Activated CD4-positive, alpha-beta T cell treated with anti-CD3 and anti-CD28 coated beads, Interleukin-2, amount 50 U/mL, for 16 hours (primary cell): ENCODE data around the gene FOXL1.

ENCODE experiments used
- DNase-seq: peaks from one replicate; pipeline ENCODE4 v3.0.0-alpha.2; 2020

FOXL1 gene

DNA sequence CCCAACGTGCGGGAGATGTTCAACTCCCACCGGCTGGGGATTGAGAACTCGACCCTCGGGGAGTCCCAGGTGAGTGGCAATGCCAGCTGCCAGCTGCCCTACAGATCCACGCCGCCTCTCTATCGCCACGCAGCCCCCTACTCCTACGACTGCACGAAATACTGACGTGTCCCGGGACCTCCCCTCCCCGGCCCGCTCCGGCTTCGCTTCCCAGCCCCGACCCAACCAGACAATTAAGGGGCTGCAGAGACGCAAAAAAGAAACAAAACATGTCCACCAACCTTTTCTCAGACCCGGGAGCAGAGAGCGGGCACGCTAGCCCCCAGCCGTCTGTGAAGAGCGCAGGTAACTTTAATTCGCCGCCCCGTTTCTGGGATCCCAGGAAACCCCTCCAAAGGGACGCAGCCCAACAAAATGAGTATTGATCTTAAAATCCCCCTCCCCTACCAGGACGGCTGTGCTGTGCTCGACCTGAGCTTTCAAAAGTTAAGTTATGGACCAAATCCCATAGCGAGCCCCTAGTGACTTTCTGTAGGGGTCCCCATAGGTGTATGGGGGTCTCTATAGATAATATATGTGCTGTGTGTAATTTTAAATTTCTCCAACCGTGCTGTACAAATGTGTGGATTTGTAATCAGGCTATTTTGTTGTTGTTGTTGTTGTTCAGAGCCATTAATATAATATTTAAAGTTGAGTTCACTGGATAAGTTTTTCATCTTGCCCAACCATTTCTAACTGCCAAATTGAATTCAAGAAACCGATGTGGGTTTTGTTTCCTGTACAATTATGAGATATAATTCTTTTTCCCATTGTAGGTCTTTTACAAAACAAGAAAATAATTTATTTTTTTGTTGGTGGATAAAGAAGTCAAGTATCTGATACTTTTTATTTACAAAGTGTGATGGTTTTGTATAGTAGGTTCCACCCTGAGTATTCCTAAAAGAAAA is 9.4 kb upstream of the FOXL1 start:
- no peak for DNase-seq

DNA sequence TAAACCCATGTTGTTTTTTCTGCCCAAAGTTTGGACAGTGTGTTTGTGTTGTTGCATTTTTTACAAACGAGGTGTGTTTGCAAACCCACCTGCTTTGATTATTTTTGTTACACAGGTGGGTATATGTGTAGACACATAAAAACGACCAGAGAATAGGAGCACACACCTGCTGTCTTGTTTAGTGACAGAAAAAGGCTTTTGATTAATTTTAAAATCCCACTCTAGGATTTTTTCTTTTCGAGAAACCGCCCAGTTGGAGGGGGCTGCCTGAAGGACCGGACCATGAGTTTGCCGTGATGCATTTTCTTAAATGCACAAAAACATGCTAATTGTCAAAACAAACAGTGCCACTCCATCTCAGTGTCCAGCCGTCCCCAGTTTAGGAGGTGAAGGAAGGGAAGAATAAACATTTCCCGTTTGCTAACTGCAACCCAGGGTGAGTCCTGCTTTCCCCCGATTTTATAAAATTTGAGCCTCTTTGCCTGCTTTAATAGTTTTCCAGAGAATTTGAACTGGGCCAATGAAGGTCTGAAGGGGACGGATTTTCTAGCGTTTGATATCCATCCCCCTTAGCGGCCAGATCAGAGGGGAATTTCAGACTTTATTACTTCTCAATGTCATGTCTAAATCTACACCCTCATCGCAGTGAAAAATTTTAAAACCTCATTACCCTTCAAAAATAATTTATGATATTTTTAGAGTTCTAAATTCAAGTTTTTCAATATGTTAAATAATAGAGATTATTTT is 8.5 kb upstream of the FOXL1 start:
- no peak for DNase-seq

DNA sequence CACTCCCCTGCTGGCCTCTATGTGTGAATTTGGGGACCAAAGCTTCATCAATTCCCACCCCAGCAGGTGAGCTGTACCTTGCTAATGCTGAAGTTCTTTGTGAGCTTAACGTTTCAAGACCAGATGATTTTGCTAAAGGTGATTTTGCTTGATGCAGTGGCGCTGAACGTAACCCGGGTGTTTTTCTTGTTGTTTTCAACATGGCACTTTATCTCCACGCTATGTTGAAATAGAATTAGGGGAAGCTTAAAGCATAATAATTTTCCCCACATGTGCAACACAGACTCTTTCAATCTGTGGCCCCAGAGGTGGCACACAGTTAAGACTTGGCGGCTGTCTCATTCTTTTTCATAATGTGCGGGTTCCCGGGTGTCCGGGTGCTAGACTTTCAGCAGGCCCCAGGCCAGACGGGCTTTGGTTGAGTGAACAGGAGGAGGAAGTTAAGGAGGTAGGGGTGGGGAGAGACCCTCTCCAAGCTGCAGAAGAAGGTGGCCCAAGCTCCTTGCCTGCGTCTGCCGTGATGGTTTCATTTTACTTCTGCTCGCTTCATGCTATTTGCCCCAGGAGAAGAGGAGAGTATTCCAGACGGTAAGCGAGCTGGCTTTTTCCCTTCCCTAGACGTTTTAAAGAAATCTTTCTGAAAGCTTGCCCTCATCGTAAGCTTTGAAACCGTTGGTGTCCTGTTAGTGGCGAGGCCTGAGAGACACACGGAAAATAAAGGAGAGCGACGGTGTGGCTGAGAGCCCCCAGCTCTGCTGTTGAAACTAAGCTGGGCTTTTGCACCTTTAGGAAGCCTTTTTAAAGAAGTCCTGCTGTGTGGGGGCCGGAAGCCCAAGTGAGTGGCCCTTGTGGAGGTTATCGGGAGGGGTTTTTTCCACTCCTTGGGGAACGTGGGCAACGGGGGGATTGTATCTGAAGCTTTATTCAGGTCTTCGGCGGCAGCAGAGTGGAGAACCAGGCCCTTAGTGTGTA is 7.5 kb upstream of the FOXL1 start:
- DNase-seq, result no peak

DNA sequence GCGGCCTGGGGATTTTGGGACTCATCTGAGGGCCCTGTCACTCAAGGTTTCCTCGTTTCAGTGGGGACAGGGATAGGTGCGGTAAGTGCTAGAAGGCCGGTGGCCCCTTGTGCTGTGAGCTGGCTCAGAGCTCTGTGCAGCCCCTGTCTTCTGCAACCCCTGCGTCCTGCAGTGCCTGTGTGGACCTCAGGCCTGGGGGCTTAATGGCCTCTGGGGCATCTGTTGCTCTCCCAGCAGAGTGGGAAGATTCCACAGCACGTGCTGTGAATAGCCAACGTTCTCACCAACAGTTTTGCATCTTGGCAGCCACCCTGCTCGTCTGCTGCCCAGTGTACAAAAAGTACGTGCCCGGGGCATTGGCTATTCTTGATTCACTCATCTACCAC is 6.8 kb upstream of the FOXL1 start:
- no peak for DNase-seq

DNA sequence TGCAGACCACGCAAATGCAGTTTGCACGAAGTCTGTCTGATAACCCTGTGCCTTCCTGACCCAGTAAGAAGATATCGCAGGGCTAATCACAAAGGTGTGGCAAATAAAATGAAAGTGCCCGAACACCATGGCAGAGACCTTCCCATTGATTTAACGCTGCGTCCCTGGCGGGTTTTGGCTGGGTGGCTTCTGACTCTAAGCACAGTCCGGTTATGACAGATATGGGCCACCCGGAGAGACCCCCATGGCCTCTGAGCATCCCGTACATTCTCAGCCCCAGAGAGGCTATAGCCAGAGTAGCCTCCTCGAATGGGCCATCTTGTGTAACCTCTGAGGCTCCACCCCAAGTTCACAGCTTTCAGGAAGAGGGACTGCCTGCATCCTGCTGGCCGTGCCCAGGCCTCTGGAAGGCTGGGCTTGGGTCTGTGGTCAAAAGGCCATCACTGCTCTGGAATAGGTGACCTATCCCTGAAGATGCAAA is 6.3 kb upstream of the FOXL1 start:
- no peak for DNase-seq

DNA sequence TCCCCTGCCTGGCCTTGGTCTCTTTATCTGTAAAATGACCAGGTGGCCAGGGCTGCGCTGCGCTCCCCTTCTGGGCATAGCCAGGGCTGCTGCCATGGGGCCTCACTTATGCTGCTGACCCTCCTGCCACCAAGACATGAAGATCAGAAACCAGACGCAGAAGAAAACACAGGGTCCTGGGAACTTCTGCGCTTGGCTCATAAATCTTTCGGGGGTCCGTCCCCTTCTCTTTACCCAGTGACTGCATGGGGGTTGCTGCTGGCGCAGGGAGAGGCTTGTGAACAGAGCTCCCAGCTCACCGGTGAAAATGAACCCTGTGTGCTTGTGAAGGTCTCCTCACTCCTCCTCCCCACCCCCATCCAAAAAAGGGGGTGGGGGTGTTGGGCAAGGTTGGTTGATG is 5.7 kb upstream of the FOXL1 start:
- DNase-seq, result no peak

DNA sequence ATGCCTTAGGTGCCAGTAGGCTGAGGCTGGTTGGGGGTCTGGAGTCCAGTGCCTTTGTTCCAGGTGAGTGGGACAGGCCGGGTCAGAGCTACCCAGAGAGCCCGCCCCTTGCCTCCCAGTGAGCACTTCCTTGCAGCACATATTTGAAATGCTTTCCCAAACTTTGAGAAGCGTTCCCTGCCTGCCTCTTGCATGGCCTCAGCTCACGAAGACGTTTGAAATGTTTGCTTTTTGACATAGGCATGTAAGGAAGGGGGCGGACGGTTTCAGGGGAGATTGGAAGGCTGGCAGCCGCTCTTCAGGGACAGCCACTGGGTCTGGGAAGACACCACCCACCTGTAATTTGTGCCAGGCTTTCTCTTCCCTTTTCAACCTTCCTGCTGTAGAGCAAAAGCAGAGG is 5.1 kb upstream of the FOXL1 start:
- DNase-seq, result no peak

DNA sequence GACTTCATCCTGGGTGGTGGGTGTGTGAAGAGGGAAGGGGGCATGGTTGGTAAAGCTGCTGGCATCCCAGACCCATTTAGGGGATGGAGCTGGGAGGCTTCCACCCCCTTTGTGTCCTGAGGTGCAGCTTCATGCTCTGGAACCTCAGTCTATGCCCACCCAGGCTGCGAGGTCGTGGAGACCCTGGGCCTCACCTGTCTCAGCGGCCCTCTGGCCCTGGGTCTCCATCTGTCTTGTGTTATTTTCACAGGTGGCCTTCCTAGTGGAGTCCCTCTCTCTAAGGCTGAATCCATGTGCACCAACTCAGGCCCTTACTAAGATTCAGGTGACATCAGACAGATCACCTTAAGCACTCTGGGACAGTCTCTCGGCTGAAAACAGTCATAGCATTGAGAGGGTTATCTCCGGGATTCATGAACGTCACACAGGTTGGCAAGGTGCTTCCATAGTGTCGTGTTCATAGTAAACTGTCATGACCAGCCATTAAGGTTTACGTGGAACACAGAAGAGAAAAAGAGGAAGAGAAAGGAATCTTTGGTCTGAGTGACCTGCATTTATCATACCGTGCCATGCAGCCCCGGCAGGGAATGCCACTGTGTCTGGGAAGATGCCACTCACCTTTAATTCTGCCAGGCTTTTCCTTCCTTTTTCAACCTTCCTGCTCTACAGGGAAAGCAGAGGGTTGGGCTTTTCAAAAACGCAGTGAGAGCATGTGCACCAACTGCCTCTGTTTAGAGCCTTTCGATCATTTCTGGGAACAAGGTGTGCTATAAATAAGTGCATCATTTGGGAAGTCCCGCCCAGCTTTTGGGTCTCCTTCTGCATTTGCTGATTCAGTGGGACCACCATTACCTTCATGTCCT is 4.5 kb upstream of the FOXL1 start:
- DNase-seq, result no peak

DNA sequence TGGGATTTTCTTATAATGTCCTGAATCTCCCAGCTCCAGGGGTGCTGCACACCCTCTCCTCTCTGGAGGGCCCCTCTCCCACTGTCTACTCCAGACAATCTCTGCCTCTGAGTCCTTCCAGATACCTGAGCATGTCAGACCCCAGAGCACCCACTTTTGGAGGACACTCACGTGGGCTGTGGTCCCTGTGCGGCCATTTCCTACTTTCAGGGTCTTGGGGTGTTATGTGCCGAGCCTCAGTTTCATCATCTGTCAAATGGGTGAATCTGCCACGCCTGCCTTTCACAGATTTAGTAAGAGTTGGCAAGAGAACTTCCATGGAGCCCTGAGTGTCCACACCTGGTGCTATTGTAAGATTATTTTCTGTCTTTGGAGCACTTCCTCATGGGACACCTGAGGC is 3.7 kb upstream of the FOXL1 start:
- DNase-seq, result no peak

DNA sequence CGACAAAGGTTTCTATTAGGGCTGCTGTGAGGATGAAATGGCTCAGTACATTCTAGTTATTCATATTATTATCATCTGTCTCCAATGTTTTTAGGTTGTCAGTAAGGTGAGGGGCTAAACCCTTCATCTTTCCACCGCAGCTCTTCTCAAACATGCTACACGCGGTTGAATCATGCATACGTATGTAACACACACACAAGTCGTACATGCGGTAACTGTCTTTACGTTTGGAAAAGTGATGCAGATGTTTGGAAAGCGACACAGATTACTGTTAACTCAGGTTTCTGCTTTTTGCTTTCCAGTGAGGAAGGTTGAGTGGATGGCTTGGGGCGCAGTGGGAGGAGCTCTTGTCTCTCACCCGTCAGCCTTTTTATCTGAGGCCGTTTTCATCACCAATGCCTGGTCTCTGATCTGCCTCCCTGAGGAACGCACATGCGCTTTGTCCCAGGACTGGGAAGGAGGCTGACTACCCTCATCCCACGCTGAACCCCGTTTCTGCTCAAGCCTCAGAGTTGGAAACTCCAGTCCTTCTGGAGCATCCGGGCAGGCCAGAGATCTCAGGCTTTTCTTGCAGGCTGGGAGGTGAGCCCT is 3.2 kb upstream of the FOXL1 start:
- no peak for DNase-seq

DNA sequence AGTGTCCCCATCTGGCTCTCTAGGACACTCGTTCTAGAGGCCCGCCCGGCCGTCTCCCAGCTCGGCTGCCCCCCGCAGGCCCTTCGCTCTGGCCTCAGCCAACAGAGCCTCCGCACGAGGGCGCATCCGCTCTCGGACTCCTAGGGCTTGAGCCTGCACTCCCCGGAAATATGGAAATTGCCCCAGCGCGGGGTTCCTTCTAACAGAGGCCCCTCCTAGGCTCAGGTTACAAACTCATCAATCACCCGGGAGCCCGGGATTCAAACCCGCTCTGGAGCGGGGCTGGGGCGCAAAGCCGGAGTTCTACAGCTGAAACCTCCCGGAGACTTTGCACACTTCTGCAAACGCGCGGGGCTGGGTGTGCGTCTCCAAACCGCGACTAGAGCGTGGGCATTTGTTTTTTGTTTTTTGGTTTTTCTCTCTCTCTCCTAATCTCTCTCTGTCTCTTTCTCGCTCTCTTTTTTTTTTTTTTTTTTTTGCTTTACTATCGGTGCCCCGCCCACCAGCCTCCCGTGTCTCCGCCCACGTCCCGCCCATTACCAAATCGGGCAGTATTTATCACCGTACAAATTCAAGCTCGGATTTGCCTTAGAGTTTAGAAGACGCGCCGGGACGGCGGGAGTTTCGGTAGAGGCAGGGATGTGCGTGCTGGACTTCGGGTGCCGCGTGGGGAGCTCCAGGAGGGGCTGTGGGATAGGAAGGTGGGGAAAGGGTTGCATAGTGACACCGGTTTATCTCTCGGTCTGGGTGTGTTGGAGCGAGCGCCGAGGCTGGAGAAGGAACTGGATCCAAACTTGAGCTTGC is 2.4 kb upstream of the FOXL1 start:
- DNase-seq, result peak; percentile 43

DNA sequence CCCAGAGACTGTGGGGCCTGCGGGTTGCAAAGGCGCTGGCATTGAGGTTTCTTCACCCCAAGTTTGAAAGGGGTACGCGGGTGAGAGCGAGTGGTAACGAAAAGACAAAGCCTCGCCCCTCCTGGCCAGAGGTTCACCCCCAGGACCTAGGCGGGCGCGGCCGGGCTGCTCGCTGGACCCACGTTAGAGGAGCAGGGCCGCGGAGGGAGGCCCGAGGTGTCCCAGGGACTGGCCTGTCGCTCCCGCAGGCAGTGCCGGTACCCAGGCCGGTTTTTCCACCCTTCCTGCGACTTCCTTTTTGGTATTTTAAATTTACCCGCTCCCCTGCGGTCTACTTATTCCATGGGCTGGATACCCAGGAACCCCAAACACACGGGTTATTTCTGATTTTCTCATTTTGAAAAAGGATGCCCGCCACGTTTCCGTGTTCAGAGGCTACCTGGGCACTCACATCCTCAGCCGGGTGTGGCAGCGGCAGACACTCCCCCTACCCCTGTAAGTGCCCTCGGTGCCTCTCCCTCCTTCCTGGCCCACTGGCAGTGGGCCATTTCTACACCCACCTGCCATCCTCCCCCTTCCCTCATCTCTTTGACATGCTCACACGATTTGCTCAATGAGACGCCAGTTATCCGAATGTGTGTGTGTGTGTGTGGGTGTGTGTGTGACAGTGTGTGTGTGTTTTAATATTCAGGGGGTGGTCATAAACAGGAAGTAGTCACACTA is 1.6 kb upstream of the FOXL1 start:
- no peak for DNase-seq

DNA sequence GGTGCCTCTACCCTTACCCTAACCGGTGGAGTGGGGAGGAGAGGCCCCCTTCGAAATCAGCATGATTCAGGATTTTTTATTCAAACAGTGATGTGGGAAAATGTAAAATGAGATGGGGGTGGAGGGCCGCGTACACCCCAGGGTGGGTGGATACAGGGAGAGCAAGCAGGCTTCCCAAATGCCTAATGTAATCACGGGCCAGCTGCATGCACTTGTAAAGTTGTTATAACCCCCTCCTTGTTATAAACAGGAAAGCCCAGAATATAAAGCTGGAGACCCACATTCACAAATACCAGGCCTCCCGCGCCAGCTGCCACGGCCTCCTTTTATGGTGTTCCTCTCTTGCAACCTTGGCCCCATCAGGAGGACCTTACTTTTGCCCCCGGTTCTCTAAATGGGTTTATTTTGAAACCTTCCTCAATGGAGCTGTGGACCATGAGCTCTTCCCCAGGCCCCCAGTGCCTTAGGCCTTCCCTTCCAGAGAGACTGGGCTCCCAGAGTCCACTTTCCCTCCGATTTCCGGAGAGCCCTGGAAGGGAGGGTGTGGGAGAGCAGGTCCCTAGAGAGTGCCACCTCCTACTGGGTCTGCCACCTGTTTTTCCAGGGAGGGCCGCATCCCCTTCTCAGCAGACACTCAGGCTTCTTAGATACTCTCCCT is 906 bp upstream of the FOXL1 start:
- DNase-seq, result no peak

DNA sequence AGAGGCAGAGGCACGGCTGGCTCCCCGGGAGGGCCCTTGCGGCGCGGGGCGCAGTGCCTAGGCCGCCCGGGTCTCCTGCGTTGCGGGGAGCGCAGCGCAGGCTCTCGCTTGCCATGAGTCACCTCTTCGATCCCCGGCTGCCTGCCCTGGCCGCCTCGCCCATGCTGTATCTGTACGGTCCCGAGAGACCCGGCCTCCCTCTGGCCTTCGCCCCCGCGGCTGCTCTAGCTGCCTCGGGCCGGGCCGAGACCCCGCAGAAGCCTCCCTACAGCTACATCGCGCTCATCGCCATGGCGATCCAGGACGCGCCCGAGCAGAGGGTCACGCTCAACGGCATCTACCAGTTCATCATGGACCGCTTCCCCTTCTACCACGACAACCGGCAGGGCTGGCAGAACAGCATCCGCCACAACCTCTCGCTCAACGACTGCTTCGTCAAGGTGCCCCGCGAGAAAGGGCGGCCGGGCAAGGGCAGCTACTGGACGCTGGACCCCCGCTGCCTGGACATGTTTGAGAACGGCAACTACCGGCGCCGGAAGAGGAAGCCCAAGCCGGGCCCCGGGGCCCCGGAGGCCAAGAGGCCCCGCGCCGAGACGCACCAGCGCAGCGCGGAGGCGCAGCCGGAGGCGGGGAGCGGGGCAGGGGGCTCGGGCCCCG is 390 bp downstream of the FOXL1 start:
- no peak for DNase-seq

DNA sequence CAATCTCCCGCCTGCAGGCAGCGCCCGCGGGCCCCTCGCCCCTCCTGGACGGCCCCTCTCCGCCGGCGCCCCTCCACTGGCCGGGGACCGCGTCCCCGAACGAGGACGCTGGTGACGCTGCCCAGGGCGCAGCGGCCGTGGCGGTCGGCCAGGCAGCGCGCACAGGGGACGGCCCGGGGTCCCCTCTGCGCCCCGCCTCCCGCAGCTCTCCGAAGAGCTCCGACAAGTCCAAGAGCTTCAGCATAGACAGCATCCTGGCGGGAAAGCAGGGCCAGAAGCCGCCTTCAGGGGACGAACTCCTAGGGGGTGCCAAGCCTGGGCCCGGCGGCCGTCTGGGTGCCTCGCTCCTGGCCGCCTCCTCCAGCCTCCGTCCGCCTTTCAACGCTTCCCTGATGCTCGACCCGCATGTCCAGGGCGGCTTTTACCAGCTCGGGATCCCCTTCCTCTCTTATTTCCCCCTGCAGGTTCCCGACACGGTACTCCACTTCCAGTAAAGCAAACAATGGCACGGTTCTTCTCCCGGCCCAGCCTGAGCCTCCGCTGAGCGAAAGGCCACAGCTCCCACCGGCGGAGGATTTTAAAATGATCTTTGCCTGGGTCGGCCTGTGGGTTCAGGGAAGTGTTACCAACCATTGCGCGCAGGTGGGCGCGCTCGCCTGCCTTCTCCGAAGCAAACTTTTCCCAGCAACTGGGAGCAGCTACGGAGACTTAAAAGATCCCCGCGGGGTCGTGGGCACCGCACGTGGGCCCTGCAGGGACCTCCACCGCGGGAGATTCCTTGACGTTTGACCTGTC is 1.1 kb downstream of the FOXL1 start:
- no peak for DNase-seq

DNA sequence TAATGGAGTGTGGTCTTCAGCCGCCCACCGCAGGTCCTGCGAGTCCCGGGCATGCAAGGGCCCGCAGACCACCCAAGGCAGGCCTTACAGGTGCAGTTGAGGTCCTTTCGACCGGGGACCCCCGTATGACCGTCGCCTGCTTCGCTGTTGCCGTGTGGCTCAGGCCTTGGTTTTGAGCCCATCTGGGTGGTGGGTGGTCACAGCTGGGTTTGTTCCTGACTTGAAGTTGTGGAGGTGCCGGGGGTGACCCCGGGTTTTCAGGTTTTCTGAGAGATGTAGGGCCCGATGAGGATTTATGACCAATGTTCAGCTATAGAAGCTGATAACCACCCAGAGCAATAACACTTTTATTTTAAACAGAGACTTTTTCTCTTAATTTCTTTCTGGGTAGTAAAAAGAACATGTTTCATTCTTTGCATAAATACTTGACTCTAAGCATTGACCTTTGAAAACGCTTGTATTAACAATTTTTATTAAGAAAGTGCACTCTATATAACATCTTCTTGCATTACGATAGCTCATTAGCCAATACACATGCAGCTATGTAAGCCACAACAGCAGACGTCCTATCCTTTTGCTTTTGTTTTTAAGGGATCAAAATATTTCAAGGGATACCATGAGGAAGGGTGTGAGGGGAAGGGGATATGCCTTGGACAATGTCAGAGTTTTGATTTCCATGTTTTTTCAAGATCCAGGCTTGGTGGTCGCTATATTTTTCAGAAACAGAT is 1.9 kb downstream of the FOXL1 start:
- DNase-seq, result no peak

DNA sequence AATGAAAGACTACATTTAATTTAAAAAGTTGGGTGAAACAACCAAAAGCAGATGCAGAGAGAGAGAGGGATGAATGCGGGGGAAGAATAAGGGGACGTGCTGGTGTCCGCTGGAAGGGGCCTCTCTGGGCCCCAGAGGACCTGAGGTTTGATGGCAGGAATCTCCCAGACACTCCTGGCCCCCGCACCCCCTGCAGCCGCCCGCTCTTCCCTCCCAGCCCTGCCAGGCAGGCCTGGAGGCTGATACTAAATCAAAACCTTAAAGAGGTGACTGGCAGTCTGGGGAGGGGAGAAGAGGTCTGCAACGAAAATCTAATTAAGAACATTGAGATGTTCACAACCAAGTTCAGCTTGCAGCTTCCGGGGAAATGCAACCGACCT is 2.4 kb downstream of the FOXL1 start:
- DNase-seq, result no peak
